ENCODE measurements around the gene SOX6. TPM values are rescaled to one million over a fixed set of nuclear protein-coding genes. Genes with fewer than 3 reads are reported as not detected.
"Not testable (repeated sequence)": the region's sequence is repeated elsewhere in the genome, so short reads cannot be mapped to it uniquely, and the experiment has no call there.

SOX6 gene
- under 0.01 and 0.37 TPM in 2 replicates for total RNA-seq (2014; rRNA removed; shearing (Covaris generic))

GRCh38 chr11:16356057-16356760, at the start of gene SOX6:
SOX6 (minus strand) TSS chr11:16356546; CDS start chr11:16341248, 15,298 bp downstream.
- no peak for DNase-seq (ENCODE audit: low spot score)
- in situ Hi-C loops (cut with HindIII; ENCODE audit: low sequenced_read_pairs) = no loop called here

- DNase-seq (ENCODE audit: low spot score) = no peak
- in situ Hi-C loops (cut with HindIII; ENCODE audit: low sequenced_read_pairs) = no loop called here
These were observed 48.5 kb upstream of the SOX6 start for GRCh38 chr11:16404781-16405285.

GRCh38 chr11:16403851-16404250, 47.5 kb upstream of the SOX6 start:
- DNase-seq (ENCODE audit: low spot score) = no peak
- in situ Hi-C loops (cut with HindIII; ENCODE audit: low sequenced_read_pairs) = no loop called here

- no peak for DNase-seq (ENCODE audit: low spot score)
- in situ Hi-C loops (cut with HindIII; ENCODE audit: low sequenced_read_pairs) = no loop called here
These were observed 47.1 kb upstream of the SOX6 start for GRCh38 chr11:16403448-16403803.

- in situ Hi-C loops (cut with HindIII; ENCODE audit: low sequenced_read_pairs) = no loop called here
- peak; percentile 2 for DNase-seq (ENCODE audit: low spot score)
These were observed 46.5 kb upstream of the SOX6 start for GRCh38 chr11:16402654-16403447.

- no peak for DNase-seq (ENCODE audit: low spot score)
- in situ Hi-C loops (cut with HindIII; ENCODE audit: low sequenced_read_pairs) = no loop called here
These were observed 41.0 kb upstream of the SOX6 start for GRCh38 chr11:16397390-16397789.

GRCh38 chr11:16395601-16396000, 39.3 kb upstream of the SOX6 start:
- in situ Hi-C loops (cut with HindIII; ENCODE audit: low sequenced_read_pairs) = no loop called here
- DNase-seq (ENCODE audit: low spot score) = no peak

GRCh38 chr11:16394947-16395346, 38.6 kb upstream of the SOX6 start:
- in situ Hi-C loops (cut with HindIII; ENCODE audit: low sequenced_read_pairs) = no loop called here

GRCh38 chr11:16393340-16393739, 37.0 kb upstream of the SOX6 start:
- DNase-seq (ENCODE audit: low spot score) = no peak
- in situ Hi-C loops (cut with HindIII; ENCODE audit: low sequenced_read_pairs) = no loop called here

More at GRCh38 chr11:16394947-16395346, 38.6 kb upstream of the SOX6 start:
- no peak for DNase-seq (ENCODE audit: low spot score)

GRCh38 chr11:16392616-16393015, 36.3 kb upstream of the SOX6 start:
- in situ Hi-C loops (cut with HindIII; ENCODE audit: low sequenced_read_pairs) = no loop called here

GRCh38 chr11:16390826-16391225, 34.5 kb upstream of the SOX6 start:
- in situ Hi-C loops (cut with HindIII; ENCODE audit: low sequenced_read_pairs); DNase-seq (ENCODE audit: low spot score): not testable (repeated sequence)

More at GRCh38 chr11:16392616-16393015, 36.3 kb upstream of the SOX6 start:
- DNase-seq (ENCODE audit: low spot score) = no peak

- in situ Hi-C loops (cut with HindIII; ENCODE audit: low sequenced_read_pairs) = no loop called here
These were observed 28.8 kb upstream of the SOX6 start for GRCh38 chr11:16385099-16385498.

GRCh38 chr11:16382638-16383380, 26.5 kb upstream of the SOX6 start:
- no peak for DNase-seq (ENCODE audit: low spot score)
- in situ Hi-C loops (cut with HindIII; ENCODE audit: low sequenced_read_pairs) = no loop called here

More at GRCh38 chr11:16385099-16385498, 28.8 kb upstream of the SOX6 start:
- no peak for DNase-seq (ENCODE audit: low spot score)

- no peak for DNase-seq (ENCODE audit: low spot score)
- in situ Hi-C loops (cut with HindIII; ENCODE audit: low sequenced_read_pairs) = no loop called here
These were observed 25.8 kb upstream of the SOX6 start for GRCh38 chr11:16382186-16382585.

GRCh38 chr11:16380941-16381568, 24.7 kb upstream of the SOX6 start:
- DNase-seq (ENCODE audit: low spot score) = no peak
- in situ Hi-C loops (cut with HindIII; ENCODE audit: low sequenced_read_pairs) = no loop called here

GRCh38 chr11:16378906-16379305, 22.6 kb upstream of the SOX6 start:
- no peak for DNase-seq (ENCODE audit: low spot score)
- in situ Hi-C loops (cut with HindIII; ENCODE audit: low sequenced_read_pairs) = no loop called here

- DNase-seq (ENCODE audit: low spot score) = no peak
- in situ Hi-C loops (cut with HindIII; ENCODE audit: low sequenced_read_pairs) = no loop called here
These were observed 21.4 kb upstream of the SOX6 start for GRCh38 chr11:16377746-16378145.

GRCh38 chr11:16375664-16376063, 19.3 kb upstream of the SOX6 start:
- in situ Hi-C loops (cut with HindIII; ENCODE audit: low sequenced_read_pairs); DNase-seq (ENCODE audit: low spot score): not testable (repeated sequence)

- in situ Hi-C loops (cut with HindIII; ENCODE audit: low sequenced_read_pairs) = no loop called here
- no peak for DNase-seq (ENCODE audit: low spot score)
These were observed 17.4 kb upstream of the SOX6 start for GRCh38 chr11:16373768-16374167.

Measured in G401 (cell line).